CD14-positive monocyte (primary cell): ENCODE data around the gene ICAM2. TPM values are rescaled to one million over a fixed set of nuclear protein-coding genes. Genes with fewer than 3 reads are reported as not detected.

Source experiments
- DNase-seq, 3 donors: peaks; one replicate each; pipeline ENCODE4 v3.0.0-alpha.2; 2011 to 2022
- H2AFZ ChIP-seq: 2 replicates; pipeline ENCODE4 v1.6.0; 2012; ENCODE audit warnings: mild to moderate bottlenecking, low read depth, low read length, inconsistent platforms; ENCODE audit not compliant: insufficient read depth, poor library complexity, severe bottlenecking
- H3K27ac ChIP-seq, 2 donors: 1 replicate in 1 of 2; 2 replicates in 1 of 2; pipeline ENCODE4 v1.5.1; 2012 to 2013; ENCODE audit warnings: low read length in 2 of 2, control low read depth in 1 of 2, inconsistent platforms in 1 of 2, low read depth in 1 of 2, mild to moderate bottlenecking in 1 of 2
- H3K27me3 ChIP-seq, 2 donors: one replicate each; pipeline versions ENCODE4 v1.6.0 to v1.6.1; 2011 to 2013; ENCODE audit warnings: low read length in 2 of 2; ENCODE audit not compliant: control insufficient read depth in 2 of 2, insufficient read depth in 2 of 2
- H3K36me3 ChIP-seq, 2 donors: replicated peaks in 1 of 2; 1 replicate in 1 of 2; 2 replicates in 1 of 2; pipeline versions ENCODE4 v1.5.1 to v1.6.1; 2012 to 2013; ENCODE audit warnings: low read length in 2 of 2, control low read depth in 1 of 2, inconsistent platforms in 1 of 2, mild to moderate bottlenecking in 1 of 2; ENCODE audit not compliant: insufficient read depth in 2 of 2, control insufficient read depth in 1 of 2
- H3K4me1 ChIP-seq, 2 donors: 1 replicate in 1 of 2; 2 replicates in 1 of 2; pipeline versions ENCODE4 v1.5.1 to v1.6.1; 2012 to 2013; ENCODE audit warnings: low read length in 2 of 2, control low read depth in 1 of 2, inconsistent platforms in 1 of 2, mild to moderate bottlenecking in 1 of 2, moderate library complexity in 1 of 2; ENCODE audit not compliant: insufficient read depth in 2 of 2, control insufficient read depth in 1 of 2
- H3K4me2 ChIP-seq: replicated peaks from 2 replicates; pipeline ENCODE3; 2012; ENCODE audit warnings: low read length, moderate library complexity, mild to moderate bottlenecking; ENCODE audit not compliant: poor library complexity, severe bottlenecking; ENCODE audit errors: extremely low read depth
- H3K4me3 ChIP-seq, 3 experiments: fragments of 200-600 bp in 1 of 3; sonication (generic) in 1 of 3; replicated peaks in 1 of 3; 1 replicate in 2 of 3; 2 replicates in 1 of 3; pipeline ENCODE4 v1.5.1; 2011 to 2013; ENCODE audit warnings: low read length in 3 of 3, mild to moderate bottlenecking in 3 of 3, control low read depth in 2 of 3, low read depth in 2 of 3, inconsistent platforms in 1 of 3, moderate library complexity in 1 of 3
- H3K79me2 ChIP-seq: 2 replicates; pipeline ENCODE4 v1.6.0; 2012; ENCODE audit warnings: mild to moderate bottlenecking, control low read depth, inconsistent platforms, low read length, moderate library complexity; ENCODE audit not compliant: insufficient read depth
- H3K9ac ChIP-seq: 2 replicates; pipeline ENCODE4 v1.6.0; 2017; ENCODE audit warnings: low read length, mild to moderate bottlenecking; ENCODE audit not compliant: insufficient read depth, poor library complexity, severe bottlenecking
- H3K9me3 ChIP-seq, 2 donors: replicated peaks in 1 of 2; 1 replicate in 1 of 2; 2 replicates in 1 of 2; pipeline versions ENCODE4 v1.5.1 to v1.6.1; 2012 to 2013; ENCODE audit warnings: low read length in 2 of 2, control low read depth in 1 of 2; ENCODE audit not compliant: control insufficient read depth in 1 of 2, insufficient read depth in 1 of 2
- H4K20me1 ChIP-seq: 2 replicates; pipeline ENCODE4 v1.6.0; 2012; ENCODE audit warnings: mild to moderate bottlenecking, low read length, control low read depth, moderate library complexity; ENCODE audit not compliant: insufficient read depth
- H3K27ac Mint-ChIP-seq, 7 donors: one replicate each; pipeline ENCODE4 v1.8.0; 2020; ENCODE audit warnings: mild to moderate bottlenecking in 7 of 7, mixed read lengths in 7 of 7, moderate library complexity in 6 of 7, inconsistent platforms in 2 of 7
- H3K27me3 Mint-ChIP-seq, 3 donors: one replicate each; pipeline ENCODE4 v1.8.0; 2021 to 2022; ENCODE audit warnings: low read depth in 3 of 3, mild to moderate bottlenecking in 3 of 3, mixed read lengths in 3 of 3, moderate library complexity in 3 of 3, inconsistent platforms in 1 of 3
- H3K36me3 Mint-ChIP-seq, 2 donors: one replicate each; pipeline ENCODE4 v1.8.0; 2020; ENCODE audit warnings: mixed read lengths in 2 of 2, inconsistent platforms in 1 of 2, mild to moderate bottlenecking in 1 of 2
- H3K4me1 Mint-ChIP-seq: one replicate; pipeline ENCODE4 v1.8.0; 2020; ENCODE audit warnings: mild to moderate bottlenecking, mixed read lengths
- H3K4me3 Mint-ChIP-seq, 2 donors: one replicate each; pipeline ENCODE4 v1.8.0; 2020; ENCODE audit warnings: mild to moderate bottlenecking in 2 of 2, mixed read lengths in 2 of 2, moderate library complexity in 1 of 2
- H3K9me3 Mint-ChIP-seq, 7 donors: one replicate each; pipeline ENCODE4 v1.8.0; 2020 to 2022; ENCODE audit warnings: mixed read lengths in 7 of 7, mild to moderate bottlenecking in 6 of 7, moderate library complexity in 6 of 7, inconsistent platforms in 2 of 7
- whole genome bisulfite sequencing: methylation state at CpG from one replicate; pipeline ENCODE4 v1.1.5; 2013; ENCODE audit warnings: missing lambda C conversion rate; ENCODE audit not compliant: insufficient coverage; 5-methylcytosine and 5-hydroxymethylcytosine counted together
- intact Hi-C, 2 donors: fragments of 100-400 bp; cut with micrococcal nuclease; formaldehyde crosslinking; loops; one replicate each; pipeline versions ENCODE4 v1.15.0 to v1.15.1; 2023
- polyA plus RNA-seq, 3 donors: library from polyadenylated mRNA; depleted of rRNA in 1 of 3; unstranded in 2 of 3; stranded (reverse) in 1 of 3; fragments of 300-500 nt in 2 of 3; fragments of >200 nt in 1 of 3; fragmentation: Illumina TruSeq in 2 of 3; gene quantifications; 1 replicate in 2 of 3; 2 replicates in 1 of 3; pipeline ENCODE4 v1.2.3, GENCODE V29; 2012 to 2021
- TF ChIP-seq, protein P1 (sequence below): fragments of 200-600 bp; IDR thresholded peaks from one replicate; pipeline ENCODE4 v1.8.0; 2022; ENCODE audit warnings: antibody characterized with exemption, mild to moderate bottlenecking

ICAM2 gene
- polyA plus RNA-seq, 3 donors: 111 to 186 (median 174) TPM

DNA sequence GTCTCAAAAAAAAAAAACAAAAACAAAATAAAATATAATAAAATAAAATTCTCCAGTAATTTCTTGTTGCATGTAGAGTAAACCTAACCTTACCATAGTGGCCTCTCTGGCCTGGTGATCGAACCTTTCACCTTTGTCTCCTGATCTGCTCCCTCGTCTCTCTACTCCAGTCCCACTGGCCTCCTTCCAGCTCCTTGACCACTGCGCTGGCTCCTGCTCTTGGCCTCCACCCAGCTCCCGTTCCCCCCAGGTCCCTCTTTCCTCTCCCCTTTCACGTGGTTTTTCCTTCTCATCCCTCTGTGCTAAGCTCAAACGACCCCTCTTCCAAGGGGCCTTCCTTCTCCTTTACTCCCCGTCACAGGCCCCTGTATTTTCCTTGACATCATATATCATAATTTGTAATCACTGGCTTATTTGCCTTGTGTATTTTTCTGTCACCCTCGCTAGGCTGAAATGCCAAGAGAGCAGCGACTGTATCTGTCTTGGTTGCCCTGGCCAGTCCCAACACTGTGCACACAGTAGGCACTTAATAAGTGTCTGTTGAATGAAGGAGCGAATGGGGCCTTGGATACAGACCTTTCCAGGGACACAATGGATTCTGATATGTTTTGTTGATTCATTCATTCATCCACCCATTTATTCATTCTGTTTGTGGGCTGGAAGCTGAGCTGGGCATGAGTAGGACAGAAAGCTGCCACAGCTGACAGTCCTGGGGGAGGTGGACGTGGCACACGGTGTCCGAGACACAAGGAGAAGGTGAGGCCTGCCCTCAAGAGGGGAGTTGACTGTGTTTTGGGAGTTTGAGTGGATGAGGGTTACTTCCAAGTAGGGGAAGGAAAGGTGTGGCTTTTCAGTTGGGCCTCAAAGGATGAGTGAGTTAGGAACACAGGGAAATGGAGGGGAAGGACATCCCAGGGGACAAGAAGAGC, 41.9 kb downstream of the ICAM2 start:
- peaks cover 8 to 9% of the 10 kb centered on the region in 2 donors for H3K4me1 ChIP-seq
- no peak overlapping the region for H2AFZ ChIP-seq
- H3K27ac Mint-ChIP-seq: no peak overlapping the region
- peaks cover 0 to 10% of the 10 kb centered on the region in 2 donors for H3K9me3 ChIP-seq
- H3K27me3 ChIP-seq: no peaks in the 10 kb centered on the region
- peaks cover 0 to 10% (median 2%) of the 10 kb centered on the region in 3 donors for H3K27me3 Mint-ChIP-seq
- H3K36me3 ChIP-seq: no peaks in the 10 kb centered on the region
- no peak overlapping the region for H3K9ac ChIP-seq
- no peak overlapping the region for H3K4me3 Mint-ChIP-seq
- no peak overlapping the region for H3K27ac ChIP-seq
- H4K20me1 ChIP-seq: no peaks in the 10 kb centered on the region
- H3K4me1 Mint-ChIP-seq: peaks cover 19% of the 10 kb centered on the region
- peaks cover 1 to 11% (median 8%) of the 10 kb centered on the region in 7 donors for H3K9me3 Mint-ChIP-seq
- no peak for DNase-seq
- TF ChIP-seq, protein P1, sequence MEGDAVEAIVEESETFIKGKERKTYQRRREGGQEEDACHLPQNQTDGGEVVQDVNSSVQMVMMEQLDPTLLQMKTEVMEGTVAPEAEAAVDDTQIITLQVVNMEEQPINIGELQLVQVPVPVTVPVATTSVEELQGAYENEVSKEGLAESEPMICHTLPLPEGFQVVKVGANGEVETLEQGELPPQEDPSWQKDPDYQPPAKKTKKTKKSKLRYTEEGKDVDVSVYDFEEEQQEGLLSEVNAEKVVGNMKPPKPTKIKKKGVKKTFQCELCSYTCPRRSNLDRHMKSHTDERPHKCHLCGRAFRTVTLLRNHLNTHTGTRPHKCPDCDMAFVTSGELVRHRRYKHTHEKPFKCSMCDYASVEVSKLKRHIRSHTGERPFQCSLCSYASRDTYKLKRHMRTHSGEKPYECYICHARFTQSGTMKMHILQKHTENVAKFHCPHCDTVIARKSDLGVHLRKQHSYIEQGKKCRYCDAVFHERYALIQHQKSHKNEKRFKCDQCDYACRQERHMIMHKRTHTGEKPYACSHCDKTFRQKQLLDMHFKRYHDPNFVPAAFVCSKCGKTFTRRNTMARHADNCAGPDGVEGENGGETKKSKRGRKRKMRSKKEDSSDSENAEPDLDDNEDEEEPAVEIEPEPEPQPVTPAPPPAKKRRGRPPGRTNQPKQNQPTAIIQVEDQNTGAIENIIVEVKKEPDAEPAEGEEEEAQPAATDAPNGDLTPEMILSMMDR: no peak
- no peak overlapping the region for H3K4me2 ChIP-seq
- H3K79me2 ChIP-seq: no peaks in the 10 kb centered on the region
- no peak overlapping the region for H3K4me3 ChIP-seq
- H3K36me3 Mint-ChIP-seq: peaks cover 0 to 3% of the 10 kb centered on the region in 2 donors
- 72% methylated on average over 11 of the region's 13 CpGs for WGBS
- intact Hi-C loops: no loop called here

DNA sequence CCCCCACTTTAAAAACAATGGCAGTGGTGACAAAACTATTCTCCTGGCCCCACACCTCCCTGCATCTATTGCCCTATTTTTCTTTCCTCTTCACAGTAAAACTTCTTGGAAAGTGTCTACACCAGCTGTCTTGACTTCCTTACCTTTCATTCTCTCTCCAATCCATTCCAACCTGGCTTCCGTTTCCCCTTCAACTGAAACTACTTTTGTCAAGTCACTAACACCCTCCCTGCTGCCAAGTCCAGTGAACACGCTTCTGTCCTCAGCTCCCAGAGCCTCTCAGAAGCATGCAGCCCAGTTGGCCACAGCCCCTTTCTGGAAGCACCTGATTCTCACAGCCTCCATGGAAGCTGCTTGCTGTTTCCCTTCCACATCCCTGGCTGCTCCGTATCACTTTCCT, 43.7 kb downstream of the ICAM2 start:
- no peak overlapping the region for H3K4me3 Mint-ChIP-seq
- H3K9me3 ChIP-seq: peaks cover 0 to 4% of the 10 kb centered on the region in 2 donors
- TF ChIP-seq, protein P1: no peak
- no peaks in the 10 kb centered on the region for H3K27me3 ChIP-seq
- H4K20me1 ChIP-seq: no peaks in the 10 kb centered on the region
- DNase-seq: no peak
- no peak overlapping the region for H2AFZ ChIP-seq
- intact Hi-C loops: no loop called here
- H3K27ac Mint-ChIP-seq: no peak overlapping the region
- H3K27ac ChIP-seq: no peak overlapping the region
- H3K36me3 Mint-ChIP-seq: no peaks in the 10 kb centered on the region
- H3K4me2 ChIP-seq: no peak overlapping the region
- H3K4me1 ChIP-seq: no peaks in the 10 kb centered on the region
- no peak overlapping the region for H3K4me3 ChIP-seq
- H3K9me3 Mint-ChIP-seq: peaks cover 0 to 5% (median 3%) of the 10 kb centered on the region in 7 donors
- H3K9ac ChIP-seq: no peak overlapping the region
- peaks cover 10% of the 10 kb centered on the region for H3K4me1 Mint-ChIP-seq
- H3K27me3 Mint-ChIP-seq: peaks cover 2 to 10% (median 3%) of the 10 kb centered on the region in 3 donors
- no peaks in the 10 kb centered on the region for H3K36me3 ChIP-seq
- H3K79me2 ChIP-seq: no peaks in the 10 kb centered on the region
- 11% methylated on average over 3 of the region's 3 CpGs for WGBS
